Measurements from ENCODE around the gene NUP93.

DNA sequence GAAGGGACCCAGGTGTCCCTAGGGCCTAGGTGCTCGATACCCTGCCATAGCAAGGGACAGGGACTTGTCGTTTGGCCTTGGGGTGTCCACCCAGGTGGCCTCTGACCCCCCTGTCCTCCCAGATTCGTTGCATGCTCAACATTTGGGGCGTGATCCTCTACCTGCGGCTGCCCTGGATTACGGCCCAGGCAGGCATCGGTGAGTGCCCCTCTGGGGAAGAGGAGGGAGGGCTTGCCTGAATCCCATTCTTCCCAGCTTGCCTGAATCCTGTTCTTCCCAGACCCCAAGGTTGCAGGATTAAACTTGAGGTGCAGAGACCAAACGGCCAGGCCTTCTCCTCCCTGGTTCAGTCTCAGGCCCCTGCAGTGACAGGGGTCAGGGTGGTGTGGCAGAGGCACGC lies 138.2 kb downstream of the NUP93 start:
- TF ChIP-seq, protein P1, sequence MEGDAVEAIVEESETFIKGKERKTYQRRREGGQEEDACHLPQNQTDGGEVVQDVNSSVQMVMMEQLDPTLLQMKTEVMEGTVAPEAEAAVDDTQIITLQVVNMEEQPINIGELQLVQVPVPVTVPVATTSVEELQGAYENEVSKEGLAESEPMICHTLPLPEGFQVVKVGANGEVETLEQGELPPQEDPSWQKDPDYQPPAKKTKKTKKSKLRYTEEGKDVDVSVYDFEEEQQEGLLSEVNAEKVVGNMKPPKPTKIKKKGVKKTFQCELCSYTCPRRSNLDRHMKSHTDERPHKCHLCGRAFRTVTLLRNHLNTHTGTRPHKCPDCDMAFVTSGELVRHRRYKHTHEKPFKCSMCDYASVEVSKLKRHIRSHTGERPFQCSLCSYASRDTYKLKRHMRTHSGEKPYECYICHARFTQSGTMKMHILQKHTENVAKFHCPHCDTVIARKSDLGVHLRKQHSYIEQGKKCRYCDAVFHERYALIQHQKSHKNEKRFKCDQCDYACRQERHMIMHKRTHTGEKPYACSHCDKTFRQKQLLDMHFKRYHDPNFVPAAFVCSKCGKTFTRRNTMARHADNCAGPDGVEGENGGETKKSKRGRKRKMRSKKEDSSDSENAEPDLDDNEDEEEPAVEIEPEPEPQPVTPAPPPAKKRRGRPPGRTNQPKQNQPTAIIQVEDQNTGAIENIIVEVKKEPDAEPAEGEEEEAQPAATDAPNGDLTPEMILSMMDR (IDR thresholded peaks at IDR 0.05 in 8 of 11, conservative IDR thresholded peaks at IDR 0.05 in 3 of 11), result no peak
- no peak for TF ChIP-seq POLR2A (IDR thresholded peaks at IDR 0.05)

Data from spleen (tissue), 7 donors.